ENCODE results near the gene COX19.

Gene COX19

DNA sequence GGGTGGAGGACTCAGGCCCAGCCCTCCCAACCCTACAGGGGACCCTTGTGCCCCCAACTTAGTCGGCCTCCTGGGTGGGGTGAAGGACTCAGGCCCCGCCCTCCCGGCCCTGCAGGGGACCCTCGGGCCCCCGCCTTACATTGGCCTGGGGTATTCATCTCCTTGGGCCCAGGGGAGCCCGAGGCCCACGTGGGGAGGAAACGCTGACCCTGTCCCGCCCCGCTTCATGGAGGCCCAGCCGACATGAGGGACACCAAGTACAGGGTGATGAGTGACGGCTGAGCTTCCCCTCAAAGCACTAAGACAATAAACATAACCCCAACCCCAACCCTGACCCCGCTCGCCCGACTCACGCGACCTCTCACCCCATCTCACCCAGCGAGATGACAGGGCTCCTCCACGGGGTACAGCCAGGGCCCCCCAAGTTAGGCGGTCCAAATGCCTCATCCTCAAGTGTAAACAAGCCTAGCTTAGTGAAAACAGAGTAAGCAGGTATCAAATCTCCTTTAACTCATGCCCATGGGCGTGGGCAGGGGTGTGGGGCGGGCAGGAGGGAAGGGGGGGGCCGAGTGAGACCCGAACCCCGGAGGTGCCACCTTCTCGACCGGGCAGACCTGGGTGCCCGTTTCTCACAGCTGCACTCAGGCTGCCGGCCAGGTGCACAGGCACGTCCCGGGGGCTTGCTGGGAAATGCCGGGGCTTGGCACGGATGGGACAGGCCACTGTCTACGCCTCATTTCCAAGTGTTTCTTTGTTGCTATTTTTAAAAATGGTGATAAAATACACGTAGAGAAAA lies 15.8 kb upstream of the COX19 start:
- no peak for DNase-seq

- DNase-seq, result no peak
Measured at GRCh38 chr7:990352-990932, 15.1 kb upstream of the COX19 start.

DNA sequence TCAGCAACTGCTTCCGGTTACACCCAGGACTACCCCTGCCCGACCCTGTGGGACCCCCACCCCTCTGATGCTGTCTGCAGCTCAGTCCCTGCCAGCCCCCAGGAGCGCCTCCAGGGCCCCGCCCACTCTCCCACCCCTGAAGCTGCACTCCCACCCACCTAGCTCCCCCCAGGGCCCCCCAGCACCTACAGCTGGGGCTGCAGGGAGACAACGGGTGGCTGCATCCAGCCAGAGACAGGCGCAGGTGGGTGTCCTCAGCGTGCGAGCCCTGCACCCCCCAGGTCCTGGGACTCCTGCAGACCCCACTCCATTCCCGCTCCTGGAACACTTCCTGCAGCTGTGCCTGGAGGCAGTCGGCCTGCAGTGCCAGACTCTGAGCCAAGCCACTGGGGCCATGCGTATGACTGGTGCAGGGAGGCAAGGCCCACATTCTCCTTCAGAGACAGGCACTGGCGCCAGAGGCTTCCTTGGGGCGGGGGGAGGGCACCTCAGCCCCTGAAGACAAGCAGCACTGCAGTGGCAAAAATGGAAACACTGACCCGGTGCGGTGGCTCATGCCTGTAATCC lies 13.7 kb upstream of the COX19 start:
- DNase-seq, result no peak

DNA sequence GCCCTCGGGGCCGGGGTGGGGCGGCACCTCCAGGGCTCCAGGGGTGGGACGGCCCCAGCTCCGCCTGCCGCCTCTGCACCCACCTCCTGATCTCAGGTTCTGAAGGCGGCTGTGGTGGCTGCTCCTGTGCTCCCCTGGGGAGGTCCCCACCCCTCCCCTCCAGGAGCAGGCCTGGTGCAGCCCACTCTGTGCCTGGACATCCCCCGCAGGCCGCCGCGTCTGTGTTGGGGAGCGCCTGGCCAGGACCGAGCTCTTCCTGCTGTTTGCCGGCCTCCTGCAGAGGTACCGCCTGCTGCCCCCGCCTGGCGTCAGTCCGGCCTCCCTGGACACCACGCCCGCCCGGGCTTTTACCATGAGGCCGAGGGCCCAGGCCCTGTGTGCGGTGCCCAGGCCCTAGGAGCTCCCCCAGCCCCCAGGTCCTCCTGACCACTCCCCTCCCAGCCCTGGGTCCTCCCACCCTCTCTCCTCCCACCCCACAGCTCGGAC lies 13.1 kb upstream of the COX19 start:
- no peak for DNase-seq

DNA sequence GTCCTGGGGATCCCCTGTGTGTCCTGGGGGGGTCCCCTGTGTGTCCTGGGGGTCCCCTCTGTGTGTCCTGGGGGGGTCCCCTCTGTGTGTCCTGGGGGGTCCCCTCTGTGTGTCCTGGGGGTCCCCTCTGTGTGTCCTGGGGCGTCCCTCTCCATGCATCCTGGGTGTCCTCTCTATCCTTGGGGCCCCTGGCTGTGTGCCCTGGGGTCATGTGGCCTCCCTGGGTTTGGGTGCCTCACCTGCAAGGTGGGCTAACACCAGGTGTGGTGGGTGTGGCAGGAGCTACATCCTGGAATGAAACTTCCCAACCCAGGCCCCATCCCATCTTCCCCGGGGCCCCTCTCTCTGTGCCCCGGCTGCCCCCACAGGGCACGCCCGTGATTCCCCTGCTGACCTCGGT lies 12.6 kb upstream of the COX19 start:
- no peak for DNase-seq

GRCh38 chr7:986766-987751 lies 11.7 kb upstream of the COX19 start:
- no peak for DNase-seq

DNA sequence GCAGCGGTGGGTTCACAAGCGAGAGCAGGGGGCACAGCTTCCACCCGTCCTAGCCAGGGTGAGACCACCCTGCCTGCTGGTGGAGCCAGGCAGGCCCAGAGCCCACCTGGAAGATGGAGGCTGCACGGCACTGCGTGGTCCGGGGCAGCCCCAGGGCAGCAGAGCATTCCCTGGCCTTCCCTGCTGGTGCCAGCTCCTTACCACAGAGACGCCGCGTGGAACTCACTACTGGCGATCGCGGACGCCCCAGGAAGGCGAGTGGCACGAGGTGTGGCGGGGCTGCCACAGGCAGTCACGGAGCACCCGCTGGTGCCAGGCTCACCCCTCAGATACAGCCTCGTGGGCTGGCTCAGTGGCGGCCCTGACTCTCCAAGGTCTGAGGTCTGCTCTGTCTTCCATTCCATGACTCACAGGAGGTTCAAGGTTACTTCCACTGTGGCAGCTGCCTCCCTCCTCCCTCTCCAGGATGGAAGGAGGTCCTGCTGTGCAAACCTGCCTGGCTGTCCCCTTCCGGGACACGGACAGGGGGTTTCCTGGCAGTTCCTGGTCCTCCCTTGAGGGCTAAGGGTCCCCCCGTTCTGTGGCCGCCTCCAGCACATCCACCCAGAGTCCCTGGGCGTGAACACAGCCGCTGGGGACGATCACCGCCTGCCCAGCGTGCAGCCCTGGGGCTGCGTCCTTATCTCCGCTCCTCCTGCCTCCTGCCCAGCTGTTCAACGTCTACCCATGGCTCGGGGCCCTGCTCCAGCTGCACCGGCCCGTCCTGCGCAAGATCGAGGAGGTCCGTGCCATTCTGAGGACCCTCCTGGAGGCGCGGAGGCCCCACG lies 10.8 kb upstream of the COX19 start:
- DNase-seq, result no peak

- no peak for DNase-seq
Measured at GRCh38 chr7:985127-985416, 9.7 kb upstream of the COX19 start.

GRCh38 chr7:984361-985126 lies 9.2 kb upstream of the COX19 start:
- DNase-seq, result no peak

DNA sequence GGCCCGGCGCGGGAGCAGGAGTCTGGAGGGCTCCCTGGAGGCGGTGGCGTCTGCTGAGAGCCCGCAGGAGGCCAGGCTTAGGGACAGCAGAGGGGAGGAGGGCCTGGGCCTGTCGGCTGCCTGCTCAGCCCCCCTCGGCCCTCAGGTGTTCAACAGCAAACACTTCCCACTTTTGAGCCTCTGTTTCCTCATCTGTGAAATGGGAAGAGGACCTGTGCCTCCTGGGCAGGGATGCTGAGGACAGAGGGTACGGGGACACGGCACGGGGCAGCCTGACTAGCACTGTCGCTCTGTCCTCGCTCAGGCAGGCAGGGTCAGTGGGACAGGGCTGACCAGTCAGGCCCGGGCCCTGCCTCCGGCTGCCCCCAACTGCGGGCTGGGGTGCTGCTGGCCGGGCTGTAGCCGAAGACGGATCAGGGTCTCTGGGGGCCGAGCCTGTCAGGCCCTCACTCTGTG lies 8.3 kb upstream of the COX19 start:
- DNase-seq, result no peak

DNA sequence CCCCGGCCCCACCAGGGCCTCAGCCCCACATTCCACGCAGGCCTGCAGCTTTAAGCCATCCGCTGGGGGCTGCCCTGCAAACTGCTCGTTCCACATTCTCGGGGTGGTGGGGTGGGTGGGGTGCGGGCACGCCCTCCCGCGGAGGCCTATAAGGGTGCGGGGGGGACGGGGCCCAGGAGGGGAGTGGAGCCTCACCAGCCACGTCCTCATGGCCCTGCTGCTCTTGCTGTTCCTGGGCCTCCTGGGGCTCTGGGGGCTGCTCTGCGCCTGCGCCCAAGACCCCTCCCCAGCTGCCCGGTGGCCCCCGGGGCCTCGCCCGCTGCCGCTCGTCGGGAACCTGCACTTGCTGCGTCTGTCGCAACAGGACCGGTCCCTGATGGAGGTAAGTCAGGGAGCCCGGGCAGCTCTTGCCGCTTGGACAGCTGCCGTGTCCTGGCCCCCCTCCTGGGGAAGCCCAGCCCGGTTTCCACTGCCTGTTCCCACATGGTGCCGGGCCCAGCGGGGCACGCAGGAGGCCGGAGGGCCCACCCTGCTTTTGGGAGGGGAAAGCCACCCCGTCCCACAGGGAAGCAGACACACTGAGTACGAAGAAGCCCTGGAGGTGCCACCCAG lies 7.8 kb upstream of the COX19 start, which contains the start of gene CYP2W1:
CYP2W1 (plus strand) TSS at position 178 of the 612 bp plus-strand sequence; CDS start at position 209, 31 bp downstream.
- DNase-seq, result no peak

- DNase-seq, result no peak
Measured at GRCh38 chr7:982511-983003, 7.2 kb upstream of the COX19 start.

DNA sequence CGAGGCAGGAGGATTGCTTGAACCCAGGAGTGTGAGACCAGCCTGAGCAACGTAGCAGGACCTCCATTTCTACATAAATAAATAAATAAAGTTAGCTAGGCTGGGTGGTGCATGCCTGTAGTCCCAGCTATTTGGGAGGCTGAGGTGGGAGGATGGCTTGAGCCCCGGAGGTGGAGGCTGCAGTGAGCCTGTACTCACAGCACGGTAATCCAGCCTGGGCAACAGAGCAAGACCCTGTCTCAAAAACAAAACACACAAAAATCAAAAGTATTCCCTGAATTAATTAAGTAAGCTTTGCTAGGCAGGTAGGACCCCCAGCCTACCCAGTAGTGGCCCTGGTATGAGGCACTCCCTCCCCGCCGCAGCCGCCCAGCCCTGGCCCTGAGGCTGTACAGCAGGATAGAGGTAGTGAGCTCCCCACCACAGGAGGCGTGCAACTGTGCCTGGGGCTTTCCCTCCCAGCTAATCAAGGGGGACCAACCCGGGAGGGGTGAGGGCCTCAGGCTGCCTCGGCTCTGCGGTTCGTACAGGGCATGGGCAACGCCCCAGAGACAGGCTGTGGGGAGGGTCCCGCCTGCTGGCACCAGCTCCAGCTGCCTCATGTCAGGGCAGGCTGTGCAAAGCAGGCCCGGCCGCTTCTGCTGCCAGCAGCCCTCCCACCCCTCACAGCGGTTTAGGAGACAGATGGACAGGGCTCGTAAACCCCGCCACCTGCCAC lies 6.6 kb upstream of the COX19 start:
- DNase-seq, result no peak

GRCh38 chr7:979886-980571 lies 4.7 kb upstream of the COX19 start:
- DNase-seq, result no peak

GRCh38 chr7:979151-979550 lies 3.8 kb upstream of the COX19 start:
- DNase-seq, result no peak

DNA sequence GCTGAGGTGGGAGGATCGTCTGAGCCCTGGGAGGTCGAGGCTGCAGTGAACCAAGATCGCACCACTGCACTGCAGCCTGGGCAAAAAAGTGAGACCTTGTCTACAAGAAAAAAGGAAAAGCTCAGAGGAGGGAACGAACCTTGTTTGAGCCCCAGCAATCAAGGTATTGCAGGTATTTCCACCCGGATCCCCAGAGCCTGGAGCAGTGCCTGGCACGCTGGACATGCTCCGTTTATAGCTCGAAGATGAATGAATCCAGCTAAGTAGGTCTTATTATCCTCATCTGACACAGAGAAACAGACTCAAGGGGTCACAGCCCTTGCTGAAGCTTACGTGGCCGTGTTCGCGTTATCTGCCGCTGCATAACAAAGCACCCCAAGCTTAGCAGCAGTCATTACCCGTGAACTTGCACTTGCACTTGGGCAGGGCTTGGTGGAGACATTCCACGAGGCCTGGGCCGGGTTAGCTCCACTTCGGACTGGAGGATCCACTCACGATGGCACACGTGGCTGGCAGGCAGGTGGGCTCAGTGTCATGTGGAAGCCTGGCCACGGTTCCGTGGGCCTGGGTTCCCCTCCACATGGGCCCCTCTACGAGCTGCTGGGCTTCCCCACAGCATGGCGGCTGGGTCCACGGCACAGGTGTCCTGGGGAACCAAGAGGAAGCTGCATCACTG lies 3.2 kb upstream of the COX19 start:
- DNase-seq, result no peak

DNA sequence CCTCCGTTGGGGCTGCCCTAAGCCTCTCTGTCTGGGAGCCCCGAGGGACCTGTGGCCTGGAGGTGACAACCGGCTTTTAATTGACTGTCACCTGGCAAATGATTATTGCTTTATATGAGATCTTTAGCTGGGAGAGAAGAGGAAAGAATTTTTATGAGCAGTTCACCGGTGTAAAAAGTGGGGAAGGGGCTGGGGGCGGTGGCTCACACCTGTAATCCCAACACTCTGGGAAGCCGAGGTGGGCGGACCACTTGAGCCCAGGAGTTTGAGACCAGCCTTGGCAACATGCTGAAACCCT lies 2.6 kb upstream of the COX19 start:
- DNase-seq, result no peak

DNA sequence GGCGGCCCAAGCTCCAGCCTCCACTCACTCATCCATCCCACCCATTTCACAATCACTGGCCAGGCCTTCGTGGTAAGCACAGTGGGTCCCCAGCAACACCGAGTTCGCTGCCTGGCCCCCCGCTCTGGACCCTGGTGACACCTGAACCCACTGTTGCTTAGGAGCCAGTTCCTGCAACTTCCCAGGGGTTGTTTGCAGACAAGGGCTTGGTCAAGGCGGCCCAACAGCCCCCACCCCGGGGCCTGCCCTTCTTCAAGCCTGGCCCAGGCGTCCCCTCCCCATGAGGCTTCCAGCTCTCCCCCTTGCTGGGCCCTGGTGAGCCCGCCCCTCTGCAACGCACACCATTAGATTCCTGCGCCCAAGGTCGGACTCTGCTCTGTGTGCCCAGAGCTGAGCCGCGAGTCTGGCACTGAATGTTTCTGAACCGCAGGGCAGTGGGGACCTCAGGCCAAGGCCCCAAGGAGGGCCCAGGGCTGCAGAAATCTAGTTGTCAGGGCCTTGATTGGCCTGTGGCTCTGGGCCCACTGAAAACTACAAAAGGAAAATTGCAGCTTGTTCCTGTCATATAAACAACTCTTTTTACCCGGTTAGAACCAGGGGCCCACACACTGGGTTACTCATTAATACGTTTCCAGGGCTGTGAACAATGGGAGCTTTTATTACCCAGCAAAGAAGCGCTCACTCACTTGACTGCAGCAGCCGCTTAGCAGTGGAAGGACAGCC lies 2.1 kb upstream of the COX19 start:
- no peak for DNase-seq

All from activated CD8-positive, alpha-beta memory T cell treated with anti-CD3 and anti-CD28 coated beads, Interleukin-2, amount 50 U/mL, for 4 hours (primary cell).